Body of pancreas (tissue), 4 donors: Measurements from ENCODE around the gene ACSS2.

ENCODE experiments used
- POLR2A ChIP-seq, 3 donors: fragments of 450-650 bp; IDR thresholded peaks; one replicate each; pipeline ENCODE4 v1.6.1; 2016; ENCODE audit warnings: antibody characterized with exemption in 3 of 3, mild to moderate bottlenecking in 2 of 3
- TF ChIP-seq, protein P1 (sequence below), 7 experiments: fragments of 450-650 bp in 4 of 7; fragments of 200-600 bp in 3 of 7; sonication (generic) in 3 of 7; IDR thresholded peaks; one replicate each; pipeline ENCODE4 v1.5.1; 2016 to 2019; ENCODE audit warnings: antibody characterized with exemption in 7 of 7

GRCh38 chr20:34968042-34968775, 91.8 kb downstream of the ACSS2 start:
- TF ChIP-seq, protein P1, sequence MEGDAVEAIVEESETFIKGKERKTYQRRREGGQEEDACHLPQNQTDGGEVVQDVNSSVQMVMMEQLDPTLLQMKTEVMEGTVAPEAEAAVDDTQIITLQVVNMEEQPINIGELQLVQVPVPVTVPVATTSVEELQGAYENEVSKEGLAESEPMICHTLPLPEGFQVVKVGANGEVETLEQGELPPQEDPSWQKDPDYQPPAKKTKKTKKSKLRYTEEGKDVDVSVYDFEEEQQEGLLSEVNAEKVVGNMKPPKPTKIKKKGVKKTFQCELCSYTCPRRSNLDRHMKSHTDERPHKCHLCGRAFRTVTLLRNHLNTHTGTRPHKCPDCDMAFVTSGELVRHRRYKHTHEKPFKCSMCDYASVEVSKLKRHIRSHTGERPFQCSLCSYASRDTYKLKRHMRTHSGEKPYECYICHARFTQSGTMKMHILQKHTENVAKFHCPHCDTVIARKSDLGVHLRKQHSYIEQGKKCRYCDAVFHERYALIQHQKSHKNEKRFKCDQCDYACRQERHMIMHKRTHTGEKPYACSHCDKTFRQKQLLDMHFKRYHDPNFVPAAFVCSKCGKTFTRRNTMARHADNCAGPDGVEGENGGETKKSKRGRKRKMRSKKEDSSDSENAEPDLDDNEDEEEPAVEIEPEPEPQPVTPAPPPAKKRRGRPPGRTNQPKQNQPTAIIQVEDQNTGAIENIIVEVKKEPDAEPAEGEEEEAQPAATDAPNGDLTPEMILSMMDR (IDR thresholded peaks at IDR 0.05), result no peak
- no peak for TF ChIP-seq POLR2A (IDR thresholded peaks at IDR 0.05)
